Measurements from ENCODE around the gene MEIOC. TPM values are rescaled to one million over a fixed set of nuclear protein-coding genes. Genes with fewer than 3 reads are reported as not detected.

The MEIOC gene
- total RNA-seq, 4 donors from 2014 or later, result 0.17 TPM; not detected in 3

DNA sequence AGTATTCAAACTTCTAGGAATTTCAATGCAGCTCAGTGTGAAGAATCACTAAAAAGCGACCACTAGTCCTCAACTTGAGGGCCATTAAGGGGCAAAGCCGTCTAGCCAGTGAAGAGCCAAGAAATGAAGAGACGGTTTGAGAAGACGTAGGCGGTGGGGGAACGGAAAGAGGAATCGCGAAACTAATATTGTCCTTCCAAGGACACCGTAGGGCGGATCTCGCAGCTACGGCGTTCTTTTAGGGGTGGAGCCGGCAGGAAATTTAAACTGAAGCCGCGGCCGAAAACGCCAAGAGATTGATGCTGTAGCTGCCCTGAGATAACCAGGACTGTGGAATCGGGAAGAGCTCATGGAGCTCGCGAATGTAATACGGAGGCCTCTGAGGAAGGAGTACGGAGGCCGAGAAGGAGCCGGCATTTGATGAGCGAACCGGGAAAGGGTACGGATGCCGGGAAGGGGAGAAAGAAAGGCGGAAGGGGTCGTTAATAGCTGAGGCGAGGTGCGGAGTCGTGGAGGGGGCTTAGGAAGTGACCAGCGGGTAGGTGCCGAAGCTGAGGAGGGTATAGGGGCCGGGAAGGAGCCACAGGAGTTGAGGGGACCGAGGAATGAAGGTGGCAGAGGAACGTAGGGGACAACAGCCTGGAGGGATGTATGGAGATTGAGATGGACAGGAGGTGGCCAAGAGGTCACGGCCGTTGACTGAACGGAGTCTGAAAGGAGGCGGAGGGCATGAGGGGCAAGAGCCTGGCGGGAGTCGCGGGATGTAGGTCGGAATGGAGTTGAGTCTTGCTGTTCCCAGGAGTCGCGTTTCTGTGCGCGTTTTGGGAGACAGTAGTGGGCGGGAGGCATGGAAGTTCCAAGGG is 52.4 kb downstream of the MEIOC start, which contains the start of gene DBF4B:
Gene DBF4B, plus strand, starts transcription at position 265 of the 863 bp plus-strand sequence. Its CDS starts 156 bp downstream, at position 421.
- intact Hi-C loops (cut with DNase I; ENCODE audit: low total_unique reads), result no loop called here
- WGBS, 2 donors, result 1% methylated on average over 52 of the region's 52 CpGs
- peak within 1 kb of the TSS; percentile 95 for H3K4me3 ChIP-seq (ENCODE audit: low read depth, poor library complexity, severe bottlenecking)
- TF ChIP-seq POLR2A (IDR thresholded peaks at IDR 0.05), result no peak
- TF ChIP-seq, protein P1, sequence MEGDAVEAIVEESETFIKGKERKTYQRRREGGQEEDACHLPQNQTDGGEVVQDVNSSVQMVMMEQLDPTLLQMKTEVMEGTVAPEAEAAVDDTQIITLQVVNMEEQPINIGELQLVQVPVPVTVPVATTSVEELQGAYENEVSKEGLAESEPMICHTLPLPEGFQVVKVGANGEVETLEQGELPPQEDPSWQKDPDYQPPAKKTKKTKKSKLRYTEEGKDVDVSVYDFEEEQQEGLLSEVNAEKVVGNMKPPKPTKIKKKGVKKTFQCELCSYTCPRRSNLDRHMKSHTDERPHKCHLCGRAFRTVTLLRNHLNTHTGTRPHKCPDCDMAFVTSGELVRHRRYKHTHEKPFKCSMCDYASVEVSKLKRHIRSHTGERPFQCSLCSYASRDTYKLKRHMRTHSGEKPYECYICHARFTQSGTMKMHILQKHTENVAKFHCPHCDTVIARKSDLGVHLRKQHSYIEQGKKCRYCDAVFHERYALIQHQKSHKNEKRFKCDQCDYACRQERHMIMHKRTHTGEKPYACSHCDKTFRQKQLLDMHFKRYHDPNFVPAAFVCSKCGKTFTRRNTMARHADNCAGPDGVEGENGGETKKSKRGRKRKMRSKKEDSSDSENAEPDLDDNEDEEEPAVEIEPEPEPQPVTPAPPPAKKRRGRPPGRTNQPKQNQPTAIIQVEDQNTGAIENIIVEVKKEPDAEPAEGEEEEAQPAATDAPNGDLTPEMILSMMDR (IDR thresholded peaks at IDR 0.05), result peak in 1 of 3 donors; percentile 29
- peak; percentile 78 to 93 for DNase-seq (ENCODE audit: low spot score in 2 of 2)

GRCh38 chr17:44719444-44719843 is 63.2 kb downstream of the MEIOC start:
- H3K4me3 ChIP-seq (ENCODE audit: low read depth, poor library complexity, severe bottlenecking), result no peak overlapping the region

DNA sequence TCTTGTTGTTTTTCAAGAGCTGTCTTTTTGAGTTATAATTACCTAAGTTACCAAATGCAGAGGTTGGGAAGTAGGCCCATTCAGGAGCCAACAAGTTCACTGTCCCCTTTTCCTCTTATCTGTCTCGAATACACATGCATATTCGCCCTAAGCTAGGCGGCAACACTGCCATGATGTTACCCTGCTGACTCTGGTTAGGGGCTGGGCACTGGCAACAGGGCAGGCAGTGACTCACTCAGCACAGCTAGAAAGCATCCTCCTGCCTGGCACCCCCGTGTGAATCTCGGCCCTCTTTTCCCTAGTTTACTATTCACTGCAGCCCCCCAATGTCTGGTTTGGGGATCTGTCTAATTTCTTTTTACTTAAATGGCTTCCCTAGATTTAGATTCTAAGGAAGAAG is 66.0 kb downstream of the MEIOC start:
- TF ChIP-seq POLR2A (IDR thresholded peaks at IDR 0.05), result no peak
- TF ChIP-seq, protein P1 (IDR thresholded peaks at IDR 0.05), result no peak
- intact Hi-C loops (cut with DNase I; ENCODE audit: low total_unique reads), result no loop called here
- 82 to 89% methylated on average over 5 of the region's 5 CpGs for WGBS, 2 donors
- no peak for DNase-seq (ENCODE audit: low spot score in 2 of 2)
- H3K4me3 ChIP-seq (ENCODE audit: low read depth, poor library complexity, severe bottlenecking), result no peak overlapping the region

More at GRCh38 chr17:44719444-44719843, 63.2 kb downstream of the MEIOC start:
- 93 to 97% methylated on average over 1 of the region's 1 CpG for WGBS, 2 donors
- intact Hi-C loops (cut with DNase I; ENCODE audit: low total_unique reads), result no loop called here
- no peak for TF ChIP-seq POLR2A (IDR thresholded peaks at IDR 0.05)
- TF ChIP-seq, protein P1 (IDR thresholded peaks at IDR 0.05), result no peak
- no peak for DNase-seq (ENCODE audit: low spot score in 2 of 2)

Other genes with a start within 250 kb of the MEIOC start
- 10 to 100 TPM; 31.1 to 43.1 (median 35.6) TPM for gene GPATCH8, start 153.1 kb upstream of the MEIOC start, total RNA-seq
- gene FZD2, start 99.0 kb upstream of the MEIOC start, total RNA-seq, result 1 to 10 TPM in 2 of 4 donors, under 1 TPM in 2; 0.49 to 1.8 (median 0.89) TPM
- gene CCDC43, start 33.3 kb downstream of the MEIOC start, total RNA-seq, result 10 to 100 TPM; 13.2 to 19.2 (median 14.4) TPM
- 1 to 10 TPM; 1.3 to 3.5 (median 2.1) TPM for gene DBF4B, start 52.2 kb downstream of the MEIOC start, total RNA-seq
- 1 to 10 TPM in 3 of 4 donors, not detected in 1; 1.5 to 2.5 (median 2.3) TPM for gene ADAM11, start 102.5 kb downstream of the MEIOC start, total RNA-seq
- 1 to 10 TPM in 2 of 4 donors, under 1 TPM in 2; 0.25 to 4.6 (median 1.6) TPM for gene GJC1, start 173.8 kb downstream of the MEIOC start, total RNA-seq
- under 1 TPM in 1 of 4 donors, not detected in 3; 0.52 TPM for gene HIGD1B, start 191.4 kb downstream of the MEIOC start, total RNA-seq
- 10 to 100 TPM; 45.0 to 69.2 (median 51.5) TPM for gene EFTUD2, start 243.0 kb downstream of the MEIOC start, total RNA-seq

All from lower leg skin (tissue), 4 donors.